NCI-H128 (cell line): Measurements from ENCODE around the gene NSUN7.
"Not testable (repeated sequence)": the region's sequence is repeated elsewhere in the genome, so short reads cannot be mapped to it uniquely, and the experiment has no call there.

Source experiments
- DNase-seq: peaks from one replicate; lab custom pipeline; 2025; ENCODE audit not compliant: unreplicated experiment; lab: John Stamatoyannopoulos, UW

NSUN7 gene

GRCh38 chr4:40749717-40750460 lies at the start of gene NSUN7:
Gene NSUN7, plus strand, starts transcription at chr4:40749955. Its CDS starts 739 bp downstream, at chr4:40750694.
- DNase-seq: peak; percentile 69

GRCh38 chr4:40702137-40702799 lies 47.5 kb upstream of the NSUN7 start:
- no peak for DNase-seq

GRCh38 chr4:40702800-40703151 lies 47.0 kb upstream of the NSUN7 start:
- DNase-seq: no peak

GRCh38 chr4:40704073-40704472 lies 45.7 kb upstream of the NSUN7 start:
- no peak for DNase-seq

- DNase-seq: no peak
Observed at GRCh38 chr4:40710484-40711254, 39.1 kb upstream of the NSUN7 start.

- not testable (repeated sequence) for DNase-seq
Observed at GRCh38 chr4:40713001-40713400, 36.8 kb upstream of the NSUN7 start.

- no peak for DNase-seq
Observed at GRCh38 chr4:40713798-40714197, 36.0 kb upstream of the NSUN7 start.

- no peak for DNase-seq
Observed at GRCh38 chr4:40718586-40718985, 31.2 kb upstream of the NSUN7 start.

GRCh38 chr4:40719008-40719623 lies 30.6 kb upstream of the NSUN7 start:
- DNase-seq: no peak

GRCh38 chr4:40720351-40720750 lies 29.4 kb upstream of the NSUN7 start:
- no peak for DNase-seq

- no peak for DNase-seq
Observed at GRCh38 chr4:40720916-40721315, 28.8 kb upstream of the NSUN7 start.

GRCh38 chr4:40721730-40722171 lies 28.0 kb upstream of the NSUN7 start:
- no peak for DNase-seq

GRCh38 chr4:40722576-40723161 lies 27.1 kb upstream of the NSUN7 start:
- DNase-seq: no peak

GRCh38 chr4:40723728-40724127 lies 26.0 kb upstream of the NSUN7 start:
- DNase-seq: no peak

- DNase-seq: no peak
Observed at GRCh38 chr4:40728333-40728732, 21.4 kb upstream of the NSUN7 start.

GRCh38 chr4:40729555-40729954 lies 20.2 kb upstream of the NSUN7 start:
- DNase-seq: no peak

GRCh38 chr4:40730091-40730679 lies 19.6 kb upstream of the NSUN7 start:
- DNase-seq: no peak

GRCh38 chr4:40731361-40731760 lies 18.4 kb upstream of the NSUN7 start:
- DNase-seq: no peak

GRCh38 chr4:40731792-40732245 lies 17.9 kb upstream of the NSUN7 start:
- peak; percentile 2 for DNase-seq

GRCh38 chr4:40733752-40734151 lies 16.0 kb upstream of the NSUN7 start:
- no peak for DNase-seq

- DNase-seq: no peak
Observed at GRCh38 chr4:40734497-40734896, 15.3 kb upstream of the NSUN7 start.
